Endothelial cell of umbilical vein (primary cell): ENCODE data around the gene KLF3. TPM values are rescaled to one million over a fixed set of nuclear protein-coding genes. Genes with fewer than 3 reads are reported as not detected.
"Not testable (repeated sequence)": the region's sequence is repeated elsewhere in the genome, so short reads cannot be mapped to it uniquely, and the experiment has no call there.

ENCODE experiments used
- BruUV-seq: library from RNA; stranded (reverse); fragments of 400-500 nt; replicated peaks from 2 replicates; lab custom pipeline; 2021; lab: Mats Ljungman, UMichigan
- CTCF ChIA-PET: fragments of 300-600, 350-600 bp; sonication (Branson Sonifier 250); formaldehyde crosslinking; loops from one replicate; lab custom pipeline; 2021; ENCODE audit warnings: antibody characterized with exemption, inconsistent platforms; lab: Charles Lee
- POLR2A ChIA-PET: fragments of 300-600, 350-600 bp; sonication (Branson Sonifier 250); formaldehyde crosslinking; loops from one replicate; lab custom pipeline; 2021; ENCODE audit warnings: antibody characterized with exemption, inconsistent platforms; lab: Charles Lee
- DNase-seq: peaks from one replicate; pipeline ENCODE4 v3.0.0-alpha.2; 2011; ENCODE audit warnings: low read depth, low spot score
- FAIRE-seq: peaks from 2 replicates; lab custom pipeline; 2011; peaks lifted over from hg19 to GRCh38; lab: Jason Lieb, UNC
- H2AFZ ChIP-seq: 2 replicates; pipeline ENCODE4 v1.6.0; 2012; ENCODE audit warnings: low read depth, low read length, control low read depth, inconsistent platforms
- H3K27ac ChIP-seq: 2 replicates; pipeline ENCODE4 v1.5.1; 2011; ENCODE audit warnings: low read depth, mild to moderate bottlenecking, control low read depth, low read length, moderate library complexity; ENCODE audit not compliant: insufficient read depth
- H3K27me3 ChIP-seq, 2 experiments: 2 replicates each; pipeline versions ENCODE4 v1.6.0 to v1.6.1; 2011; ENCODE audit warnings: low read length in 2 of 2, mixed read lengths in 1 of 2; ENCODE audit not compliant: control insufficient read depth in 2 of 2, insufficient read depth in 2 of 2
- H3K36me3 ChIP-seq, 2 experiments: 2 replicates in 1 of 2; 3 replicates in 1 of 2; pipeline ENCODE4 v1.5.1; 2011; ENCODE audit warnings: low read length in 2 of 2, mild to moderate bottlenecking in 1 of 2, moderate library complexity in 1 of 2; ENCODE audit not compliant: control insufficient read depth in 2 of 2, insufficient read depth in 2 of 2; ENCODE audit errors: extremely low read depth in 1 of 2
- H3K4me1 ChIP-seq: 3 replicates; pipeline ENCODE4 v1.5.1; 2011; ENCODE audit warnings: mild to moderate bottlenecking, low read length; ENCODE audit not compliant: control insufficient read depth, insufficient read depth; ENCODE audit errors: extremely low read depth
- H3K4me2 ChIP-seq: 2 replicates; pipeline ENCODE4 v1.6.1; 2011; ENCODE audit warnings: low read length, control low read depth, mixed read lengths; ENCODE audit not compliant: insufficient read depth
- H3K4me3 ChIP-seq, 3 experiments: fragments of 200-600 bp in 1 of 3; sonication (generic), shearing (Covaris generic) in 1 of 3; replicated peaks in 1 of 3; 2 replicates each; pipeline ENCODE4 v1.5.1; 2011 to 2016; ENCODE audit warnings: control low read depth in 3 of 3, low read length in 3 of 3, mild to moderate bottlenecking in 2 of 3, inconsistent platforms in 1 of 3, low read depth in 1 of 3, moderate library complexity in 1 of 3; ENCODE audit not compliant: insufficient read depth in 1 of 3
- H3K79me2 ChIP-seq: 2 replicates; pipeline ENCODE4 v1.6.0; 2012; ENCODE audit warnings: low read length, inconsistent platforms; ENCODE audit not compliant: control insufficient read depth, insufficient read depth
- H3K9ac ChIP-seq: replicated peaks from 2 replicates; pipeline ENCODE3; 2011; ENCODE audit warnings: low read length, control low read depth; ENCODE audit not compliant: insufficient read depth; ENCODE audit errors: extremely low read depth
- H3K9me1 ChIP-seq: replicated peaks from 3 replicates; pipeline ENCODE4 v1.6.0; 2011; ENCODE audit warnings: mild to moderate bottlenecking, low read length; ENCODE audit not compliant: control insufficient read depth, insufficient read depth; ENCODE audit errors: extremely low read depth
- H3K9me3 ChIP-seq: replicated peaks from 2 replicates; pipeline ENCODE4 v1.5.1; 2012; ENCODE audit warnings: low read length, inconsistent platforms; ENCODE audit not compliant: control insufficient read depth, insufficient read depth
- H4K20me1 ChIP-seq: replicated peaks from 2 replicates; pipeline ENCODE3; 2011; ENCODE audit warnings: mild to moderate bottlenecking, low read length; ENCODE audit not compliant: control insufficient read depth, insufficient read depth; ENCODE audit errors: extremely low read depth
- EZH2 ChIP-seq: IDR thresholded peaks from 2 replicates; pipeline ENCODE4 v1.6.1; 2012; ENCODE audit warnings: borderline replicate concordance, low read depth, mild to moderate bottlenecking, moderate library complexity, low read length, inconsistent platforms; ENCODE audit not compliant: severe bottlenecking
- FOS ChIP-seq: IDR thresholded peaks from 2 replicates; pipeline ENCODE4 v1.6.1; 2011; ENCODE audit warnings: mild to moderate bottlenecking, low read length, moderate library complexity, borderline replicate concordance; ENCODE audit not compliant: insufficient read depth
- GATA2 ChIP-seq: IDR thresholded peaks from 2 replicates; pipeline ENCODE4 v1.7.0; 2011; ENCODE audit warnings: low read depth, mild to moderate bottlenecking, moderate library complexity, mixed read lengths, low read length; ENCODE audit not compliant: insufficient read length, insufficient read depth
- JUN ChIP-seq: IDR thresholded peaks from 2 replicates; pipeline ENCODE4 v1.6.1; 2011; ENCODE audit warnings: borderline replicate concordance, low read depth; ENCODE audit not compliant: insufficient read length, insufficient read depth
- MYC ChIP-seq: IDR thresholded peaks from one replicate; pipeline ENCODE4 v1.6.1; 2011; ENCODE audit warnings: mild to moderate bottlenecking, low read depth, low read length
- POLR2A ChIP-seq: IDR thresholded peaks from 2 replicates; pipeline ENCODE4 v1.6.1; 2012; ENCODE audit warnings: low read depth, mild to moderate bottlenecking, control low read depth, low read length
- POLR2AphosphoS5 ChIP-seq: IDR thresholded peaks from 2 replicates; pipeline ENCODE4 v1.6.1; 2012; ENCODE audit warnings: low read depth, mild to moderate bottlenecking, control low read depth, low read length, moderate library complexity; ENCODE audit not compliant: insufficient read depth
- dilution Hi-C: fragments of 300-500 bp; cut with MboI; formaldehyde crosslinking; loops from one replicate; pipeline ENCODE4 v1.15.0; 2019; ENCODE audit warnings: low sequenced_read_pairs; ENCODE audit not compliant: extremely low pct_ligation_motif_present
- intact Hi-C: fragments of 100-400 bp; cut with micrococcal nuclease; formaldehyde crosslinking; loops from one replicate; pipeline ENCODE4 v1.10.0; 2022
- polyA plus RNA-seq, 4 experiments: library from polyadenylated mRNA; depleted of rRNA in 3 of 4; stranded (reverse) in 3 of 4; unstranded in 1 of 4; fragments of >200 nt; gene quantifications; 2 replicates each; pipeline versions ENCODE4 v1.2.1 to v1.2.3, GENCODE V29; 2011 to 2012; ENCODE audit warnings: missing spikeins in 1 of 4
- total RNA-seq: library from RNA; stranded (reverse); gene quantifications from 2 replicates; pipeline ENCODE4 v1.2.3, GENCODE V29; 2021
- TF ChIP-seq, protein P1 (sequence below): IDR thresholded peaks from 2 replicates; pipeline ENCODE4 v1.6.1; 2011; ENCODE audit not compliant: insufficient read depth, insufficient read length
- TF ChIP-seq, protein P2 (sequence below), 2 donors: IDR thresholded peaks; 1 replicate in 1 of 2; 2 replicates in 1 of 2; pipeline ENCODE4 v1.5.1; 2011; ENCODE audit warnings: low read length in 2 of 2, mild to moderate bottlenecking in 2 of 2, moderate library complexity in 2 of 2, control low read depth in 1 of 2, inconsistent platforms in 1 of 2, low read depth in 1 of 2; ENCODE audit not compliant: insufficient read depth in 1 of 2; ENCODE audit errors: extremely low read depth in 1 of 2

KLF3 gene
- total and polyA plus RNA-seq, 2 donors (not counting 3 experiments of a cell fraction or from before 2014, with no cell fraction given) = 27.7 to 50.5 TPM

DNA sequence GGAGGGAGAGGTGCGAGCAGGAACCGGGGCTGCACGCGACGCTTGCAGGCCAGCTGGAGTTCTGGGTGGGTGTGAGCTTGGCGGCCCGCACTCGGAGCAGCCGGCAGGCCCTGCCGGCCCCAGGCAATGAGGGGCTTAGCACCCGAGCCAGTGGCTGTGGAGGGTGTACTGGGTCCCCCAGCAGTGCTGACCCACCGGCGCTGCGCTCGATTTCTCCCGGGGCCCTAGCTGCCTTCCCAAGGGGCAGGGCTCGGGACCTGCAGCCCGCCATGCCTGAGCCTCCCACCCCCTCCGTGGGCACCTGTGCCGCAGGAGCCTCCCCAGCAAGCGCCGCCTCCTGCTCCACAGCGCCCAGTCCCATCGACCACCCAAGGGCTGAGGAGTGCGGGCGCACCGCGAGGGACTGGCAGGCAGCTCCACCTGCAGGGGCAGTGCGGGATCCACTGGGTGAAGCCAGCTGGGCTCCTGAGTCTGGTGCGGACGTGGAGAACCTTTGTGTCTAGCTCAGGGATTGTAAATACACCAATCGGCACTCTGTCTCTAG, 37.0 kb upstream of the KLF3 start:
- H3K9me3 ChIP-seq, DNase-seq, H2AFZ ChIP-seq, H3K27me3 ChIP-seq, CTCF ChIA-PET, H3K79me2 ChIP-seq, H3K9me1 ChIP-seq, H3K9ac ChIP-seq, H4K20me1 ChIP-seq, FAIRE-seq, H3K4me1 ChIP-seq, BruUV-seq, H3K36me3 ChIP-seq, H3K27ac ChIP-seq, intact Hi-C loops, H3K4me2 ChIP-seq, dilution Hi-C loops, POLR2A ChIA-PET, H3K4me3 ChIP-seq: not testable (repeated sequence)

DNA sequence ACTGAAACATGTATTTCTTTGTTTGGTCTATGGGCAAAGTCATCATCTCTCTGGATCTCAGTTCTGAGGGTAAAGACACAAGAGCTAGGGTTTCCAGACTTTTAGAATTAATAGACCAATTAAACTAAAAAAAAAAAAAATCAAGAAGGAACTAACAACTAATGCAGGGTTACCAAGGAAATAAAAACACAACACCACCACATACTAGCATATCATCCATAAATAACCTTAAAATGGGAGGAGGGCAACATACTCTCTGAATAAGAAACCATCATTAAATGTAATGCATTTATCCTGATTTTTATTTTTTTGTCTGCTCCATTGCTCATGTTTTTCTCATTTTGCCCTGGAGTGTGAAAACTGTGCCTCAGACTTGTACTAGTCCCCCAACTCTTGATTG, 33.5 kb upstream of the KLF3 start:
- Histone ChIP-seq H3K4me2 (no peak overlapping the region), H3K27ac (no peak overlapping the region), H3K27me3 (peaks cover 0 to 4% of the 10 kb centered on the region in 2 experiments), H3K9ac (no peak overlapping the region), H3K9me1 (no peaks in the 10 kb centered on the region), H3K4me3 (no peak overlapping the region), H4K20me1 (no peaks in the 10 kb centered on the region), H3K36me3 (no peaks in the 10 kb centered on the region), H3K4me1 (no peaks in the 10 kb centered on the region), H3K9me3 (no peaks in the 10 kb centered on the region), H2AFZ (no peak overlapping the region), H3K79me2 (no peaks in the 10 kb centered on the region)
- CTCF ChIA-PET = interaction anchor here (0.6 kb wide), 1 partner anchor 14 kb away, joined by 3 read pairs; no protein-coding TSS in a partner anchor
- no peak for FAIRE-seq
- POLR2A ChIA-PET = no interaction called here
- intact Hi-C loops = no loop called here
- TF ChIP-seq, protein P1, sequence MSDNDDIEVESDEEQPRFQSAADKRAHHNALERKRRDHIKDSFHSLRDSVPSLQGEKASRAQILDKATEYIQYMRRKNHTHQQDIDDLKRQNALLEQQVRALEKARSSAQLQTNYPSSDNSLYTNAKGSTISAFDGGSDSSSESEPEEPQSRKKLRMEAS = no peak
- no peak for TF ChIP-seq GATA2
- no peak for TF ChIP-seq MYC
- no peak for TF ChIP-seq FOS
- no peak for TF ChIP-seq POLR2A
- TF ChIP-seq, protein P2, sequence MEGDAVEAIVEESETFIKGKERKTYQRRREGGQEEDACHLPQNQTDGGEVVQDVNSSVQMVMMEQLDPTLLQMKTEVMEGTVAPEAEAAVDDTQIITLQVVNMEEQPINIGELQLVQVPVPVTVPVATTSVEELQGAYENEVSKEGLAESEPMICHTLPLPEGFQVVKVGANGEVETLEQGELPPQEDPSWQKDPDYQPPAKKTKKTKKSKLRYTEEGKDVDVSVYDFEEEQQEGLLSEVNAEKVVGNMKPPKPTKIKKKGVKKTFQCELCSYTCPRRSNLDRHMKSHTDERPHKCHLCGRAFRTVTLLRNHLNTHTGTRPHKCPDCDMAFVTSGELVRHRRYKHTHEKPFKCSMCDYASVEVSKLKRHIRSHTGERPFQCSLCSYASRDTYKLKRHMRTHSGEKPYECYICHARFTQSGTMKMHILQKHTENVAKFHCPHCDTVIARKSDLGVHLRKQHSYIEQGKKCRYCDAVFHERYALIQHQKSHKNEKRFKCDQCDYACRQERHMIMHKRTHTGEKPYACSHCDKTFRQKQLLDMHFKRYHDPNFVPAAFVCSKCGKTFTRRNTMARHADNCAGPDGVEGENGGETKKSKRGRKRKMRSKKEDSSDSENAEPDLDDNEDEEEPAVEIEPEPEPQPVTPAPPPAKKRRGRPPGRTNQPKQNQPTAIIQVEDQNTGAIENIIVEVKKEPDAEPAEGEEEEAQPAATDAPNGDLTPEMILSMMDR (IDR thresholded peaks at IDR 0.05; ENCODE audit: extremely low read depth in 1 of 2, insufficient read depth in 1 of 2, low read depth in 1 of 2, low read length in 2 of 2) = no peak
- no peak for TF ChIP-seq JUN
- no peak for TF ChIP-seq POLR2AphosphoS5
- no peak for TF ChIP-seq EZH2
- dilution Hi-C loops = no loop called here
- DNase-seq = no peak
- no TSS peak for BruUV-seq
